Panc1 (cell line): ENCODE data around the gene CDC26. TPM values are rescaled to one million over a fixed set of nuclear protein-coding genes. Genes with fewer than 3 reads are reported as not detected.
"Not testable (repeated sequence)": the region's sequence is repeated elsewhere in the genome, so short reads cannot be mapped to it uniquely, and the experiment has no call there.

ENCODE experiments used
- ATAC-seq: fragments of 200-7000 bp; cut with Tn5 transposase; 2 replicates; pipeline ENCODE4 v1.9.1; 2020; ENCODE audit warnings: mild to moderate bottlenecking, moderate library complexity
- BruUV-seq: library from RNA; stranded (reverse); fragments of 400-500 nt; replicated peaks from 2 replicates; lab custom pipeline; 2021; lab: Mats Ljungman, UMichigan
- CTCF ChIA-PET: fragments of 300-600 bp; sonication (Branson Sonifier 250); formaldehyde crosslinking; loops from one replicate; lab custom pipeline; 2022; ENCODE audit warnings: antibody characterized with exemption; lab: Charles Lee
- POLR2A ChIA-PET: fragments of 300-600 bp; sonication (Branson Sonifier 250); formaldehyde crosslinking; loops from one replicate; lab custom pipeline; 2022; ENCODE audit warnings: antibody characterized with exemption; lab: Charles Lee
- DNase-seq: peaks from one replicate; pipeline ENCODE4 v3.0.0-alpha.2; 2010; ENCODE audit warnings: low read depth, low spot score
- H3K27ac ChIP-seq: 2 replicates; pipeline ENCODE4 v1.5.1; 2011; ENCODE audit warnings: mild to moderate bottlenecking, low read length, inconsistent platforms
- H3K27me3 ChIP-seq: fragments of 200-500 bp; sonication (Bioruptor generic); 2 replicates; pipeline ENCODE4 v1.6.0; 2014; ENCODE audit warnings: low read length, inconsistent platforms; ENCODE audit not compliant: control insufficient read depth, insufficient read depth
- H3K36me3 ChIP-seq: fragments of 200-500 bp; sonication (Bioruptor generic); 2 replicates; pipeline ENCODE4 v1.5.1; 2014; ENCODE audit warnings: inconsistent platforms, mild to moderate bottlenecking, low read length, moderate library complexity; ENCODE audit not compliant: control insufficient read depth, insufficient read depth
- H3K4me1 ChIP-seq: 2 replicates; pipeline ENCODE4 v1.5.1; 2011; ENCODE audit warnings: inconsistent platforms, mild to moderate bottlenecking, low read length, moderate library complexity; ENCODE audit not compliant: control insufficient read depth, insufficient read depth
- H3K4me3 ChIP-seq, 2 experiments: 2 replicates each; pipeline ENCODE4 v1.5.1; 2011 to 2012; ENCODE audit warnings: low read depth in 2 of 2, low read length in 2 of 2, mild to moderate bottlenecking in 2 of 2, inconsistent platforms in 1 of 2, moderate library complexity in 1 of 2
- H3K9me3 ChIP-seq: fragments of 200-500 bp; sonication (Bioruptor generic); 2 replicates; pipeline ENCODE4 v1.5.1; 2014; ENCODE audit warnings: low read depth, mild to moderate bottlenecking, inconsistent platforms, low read length, moderate library complexity; ENCODE audit not compliant: control insufficient read depth, insufficient read depth
- POLR2AphosphoS5 ChIP-seq: IDR thresholded peaks from 2 replicates; pipeline ENCODE4 v1.6.1; 2012; ENCODE audit warnings: mild to moderate bottlenecking, low read depth, low read length, moderate library complexity
- SIN3A ChIP-seq: IDR thresholded peaks from 2 replicates; pipeline ENCODE4 v1.6.1; 2012; ENCODE audit warnings: low read depth, mild to moderate bottlenecking, low read length, moderate library complexity, borderline replicate concordance; ENCODE audit not compliant: insufficient read depth
- TCF7L2 ChIP-seq: IDR thresholded peaks from 2 replicates; pipeline ENCODE4 v1.6.1; 2011; ENCODE audit warnings: mild to moderate bottlenecking, low read depth, low read length, inconsistent platforms
- in situ Hi-C: cut with HindIII; loops from 2 replicates; pipeline ENCODE4 v1.10.0; 2016; ENCODE audit warnings: low sequenced_read_pairs, low pct_unique_long_range_greater_than_20kb
- intact Hi-C: fragments of 100-400 bp; cut with micrococcal nuclease; formaldehyde crosslinking; loops from one replicate; pipeline ENCODE4 v1.10.0; 2022; ENCODE audit not compliant: unreplicated experiment
- total RNA-seq: library from RNA; stranded (reverse); gene quantifications from one replicate; pipeline ENCODE4 v1.2.1, GENCODE V29; 2021; ENCODE audit not compliant: unreplicated experiment
- TF ChIP-seq, protein P1 (sequence below), 2 experiments: IDR thresholded peaks; 2 replicates each; pipeline ENCODE4 v1.6.1; 2011 to 2012; ENCODE audit warnings: low read depth in 2 of 2, control low read depth in 1 of 2, low read length in 1 of 2, mild to moderate bottlenecking in 1 of 2, moderate library complexity in 1 of 2; ENCODE audit not compliant: insufficient read depth in 1 of 2
- TF ChIP-seq, protein P2 (sequence below): fragments of 450-650 bp; IDR thresholded peaks from 2 replicates; pipeline ENCODE4 v1.5.1; 2017; ENCODE audit warnings: mild to moderate bottlenecking

CDC26 gene
- total RNA-seq, 1 experiment from 2014 or later = 19.4 TPM

DNA sequence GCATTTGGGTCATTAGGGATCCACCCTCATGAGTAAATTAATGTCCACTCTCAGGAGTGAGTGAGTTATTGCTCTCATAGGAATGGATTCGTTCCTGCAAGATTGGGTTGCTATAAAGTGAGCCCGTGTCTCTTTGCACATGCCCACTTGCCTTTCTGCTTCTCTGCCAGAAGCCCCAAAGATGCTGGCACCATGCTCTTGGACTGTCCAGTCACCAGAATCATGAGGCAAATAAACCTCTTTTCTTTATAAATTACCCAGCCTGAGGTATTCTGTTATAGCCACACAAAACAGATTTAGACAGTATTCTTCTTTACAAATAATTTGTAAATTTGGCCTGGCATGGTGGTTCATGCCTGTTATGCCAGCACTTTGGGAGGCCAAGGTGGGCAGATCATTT is 24.6 kb downstream of the CDC26 start:
- no TSS peak for BruUV-seq
- Histone ChIP-seq H3K27ac (no peak overlapping the region), H3K27me3 (no peaks in the 10 kb centered on the region), H3K4me1 (no peaks in the 10 kb centered on the region), H3K4me3 (no peak overlapping the region), H3K36me3 (no peaks in the 10 kb centered on the region), H3K9me3 (no peaks in the 10 kb centered on the region)
- no peak for ATAC-seq
- CTCF ChIA-PET = no interaction called here
- TF ChIP-seq TCF7L2 (no peak), POLR2AphosphoS5 (no peak), SIN3A (no peak)
- TF ChIP-seq, protein P1, sequence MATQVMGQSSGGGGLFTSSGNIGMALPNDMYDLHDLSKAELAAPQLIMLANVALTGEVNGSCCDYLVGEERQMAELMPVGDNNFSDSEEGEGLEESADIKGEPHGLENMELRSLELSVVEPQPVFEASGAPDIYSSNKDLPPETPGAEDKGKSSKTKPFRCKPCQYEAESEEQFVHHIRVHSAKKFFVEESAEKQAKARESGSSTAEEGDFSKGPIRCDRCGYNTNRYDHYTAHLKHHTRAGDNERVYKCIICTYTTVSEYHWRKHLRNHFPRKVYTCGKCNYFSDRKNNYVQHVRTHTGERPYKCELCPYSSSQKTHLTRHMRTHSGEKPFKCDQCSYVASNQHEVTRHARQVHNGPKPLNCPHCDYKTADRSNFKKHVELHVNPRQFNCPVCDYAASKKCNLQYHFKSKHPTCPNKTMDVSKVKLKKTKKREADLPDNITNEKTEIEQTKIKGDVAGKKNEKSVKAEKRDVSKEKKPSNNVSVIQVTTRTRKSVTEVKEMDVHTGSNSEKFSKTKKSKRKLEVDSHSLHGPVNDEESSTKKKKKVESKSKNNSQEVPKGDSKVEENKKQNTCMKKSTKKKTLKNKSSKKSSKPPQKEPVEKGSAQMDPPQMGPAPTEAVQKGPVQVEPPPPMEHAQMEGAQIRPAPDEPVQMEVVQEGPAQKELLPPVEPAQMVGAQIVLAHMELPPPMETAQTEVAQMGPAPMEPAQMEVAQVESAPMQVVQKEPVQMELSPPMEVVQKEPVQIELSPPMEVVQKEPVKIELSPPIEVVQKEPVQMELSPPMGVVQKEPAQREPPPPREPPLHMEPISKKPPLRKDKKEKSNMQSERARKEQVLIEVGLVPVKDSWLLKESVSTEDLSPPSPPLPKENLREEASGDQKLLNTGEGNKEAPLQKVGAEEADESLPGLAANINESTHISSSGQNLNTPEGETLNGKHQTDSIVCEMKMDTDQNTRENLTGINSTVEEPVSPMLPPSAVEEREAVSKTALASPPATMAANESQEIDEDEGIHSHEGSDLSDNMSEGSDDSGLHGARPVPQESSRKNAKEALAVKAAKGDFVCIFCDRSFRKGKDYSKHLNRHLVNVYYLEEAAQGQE (IDR thresholded peaks at IDR 0.05; ENCODE audit: insufficient read depth in 1 of 2, low read depth in 2 of 2, low read length in 1 of 2) = no peak
- TF ChIP-seq, protein P2, sequence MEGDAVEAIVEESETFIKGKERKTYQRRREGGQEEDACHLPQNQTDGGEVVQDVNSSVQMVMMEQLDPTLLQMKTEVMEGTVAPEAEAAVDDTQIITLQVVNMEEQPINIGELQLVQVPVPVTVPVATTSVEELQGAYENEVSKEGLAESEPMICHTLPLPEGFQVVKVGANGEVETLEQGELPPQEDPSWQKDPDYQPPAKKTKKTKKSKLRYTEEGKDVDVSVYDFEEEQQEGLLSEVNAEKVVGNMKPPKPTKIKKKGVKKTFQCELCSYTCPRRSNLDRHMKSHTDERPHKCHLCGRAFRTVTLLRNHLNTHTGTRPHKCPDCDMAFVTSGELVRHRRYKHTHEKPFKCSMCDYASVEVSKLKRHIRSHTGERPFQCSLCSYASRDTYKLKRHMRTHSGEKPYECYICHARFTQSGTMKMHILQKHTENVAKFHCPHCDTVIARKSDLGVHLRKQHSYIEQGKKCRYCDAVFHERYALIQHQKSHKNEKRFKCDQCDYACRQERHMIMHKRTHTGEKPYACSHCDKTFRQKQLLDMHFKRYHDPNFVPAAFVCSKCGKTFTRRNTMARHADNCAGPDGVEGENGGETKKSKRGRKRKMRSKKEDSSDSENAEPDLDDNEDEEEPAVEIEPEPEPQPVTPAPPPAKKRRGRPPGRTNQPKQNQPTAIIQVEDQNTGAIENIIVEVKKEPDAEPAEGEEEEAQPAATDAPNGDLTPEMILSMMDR = no peak
- intact Hi-C loops (no loop called here), in situ Hi-C loops (no loop called here)
- POLR2A ChIA-PET = no interaction called here
- no peak for DNase-seq

DNA sequence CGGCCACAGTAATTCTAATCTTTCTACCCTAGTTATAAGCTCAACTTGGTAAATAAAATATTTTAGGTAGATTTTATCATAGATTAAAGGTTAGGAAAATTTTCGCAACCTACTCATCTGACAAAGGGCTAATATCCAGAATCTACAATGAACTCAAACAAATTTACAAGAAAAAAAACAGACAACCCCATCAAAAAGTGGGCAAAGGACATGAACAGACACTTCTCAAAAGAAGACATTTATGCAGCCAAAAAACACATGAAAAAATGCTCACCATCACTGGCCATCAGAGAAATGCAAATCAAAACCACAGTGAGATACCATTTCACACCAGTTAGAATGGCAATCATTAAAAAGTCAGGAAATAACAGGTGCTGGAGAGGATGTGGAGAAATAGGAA is 25.7 kb downstream of the CDC26 start:
- H3K4me3 ChIP-seq, H3K4me1 ChIP-seq, H3K27ac ChIP-seq, POLR2A ChIA-PET, H3K36me3 ChIP-seq, BruUV-seq, H3K9me3 ChIP-seq, CTCF ChIA-PET, ATAC-seq, H3K27me3 ChIP-seq, intact Hi-C loops, DNase-seq, in situ Hi-C loops: not testable (repeated sequence)

DNA sequence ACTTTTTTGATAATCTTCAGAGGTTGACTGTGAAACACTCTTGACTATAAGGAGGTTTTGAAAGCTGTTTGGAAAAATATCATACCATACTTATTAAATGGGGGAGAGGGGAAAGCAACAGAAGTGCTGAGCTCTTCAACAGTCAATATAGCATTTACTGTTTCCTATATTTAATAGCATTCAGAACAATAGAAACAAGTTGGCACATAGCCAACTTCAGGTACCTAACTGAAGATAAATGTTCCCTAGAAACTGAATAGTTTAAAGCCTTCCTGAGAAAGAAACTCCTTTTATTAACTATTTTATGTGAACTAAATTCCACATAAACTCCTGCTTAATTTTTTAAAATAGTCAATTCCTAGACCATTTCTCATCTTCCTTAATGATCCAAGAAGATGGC is 27.7 kb downstream of the CDC26 start:
- Histone ChIP-seq H3K4me3 (no peak overlapping the region), H3K4me1 (no peaks in the 10 kb centered on the region), H3K27ac (no peak overlapping the region), H3K9me3 (no peaks in the 10 kb centered on the region), H3K36me3 (no peaks in the 10 kb centered on the region), H3K27me3 (no peaks in the 10 kb centered on the region)
- BruUV-seq = no TSS peak
- in situ Hi-C loops (no loop called here), intact Hi-C loops (no loop called here)
- ATAC-seq = no peak
- POLR2A ChIA-PET = no interaction called here
- no peak for DNase-seq
- TF ChIP-seq, protein P2 = no peak
- no peak for TF ChIP-seq TCF7L2
- no peak for TF ChIP-seq SIN3A
- TF ChIP-seq POLR2AphosphoS5 = no peak
- CTCF ChIA-PET = no interaction called here
